ENCODE measurements around the gene BCL2L11. TPM values are rescaled to one million over a fixed set of nuclear protein-coding genes. Genes with fewer than 3 reads are reported as not detected.

BCL2L11 gene
- total and polyA plus RNA-seq, 9 of the 15 experiments (the other 6 are each of a cell fraction or from before 2014, with no cell fraction given): 2.2 to 18.8 (median 5.0) TPM

- TF ChIP-seq NFE2 (IDR thresholded peaks at IDR 0.05; ENCODE audit: low read depth) (no peak), SIN3B (IDR thresholded peaks at IDR 0.05; ENCODE audit: low read depth) (peak; percentile 56; the same call in 1 of the 2 replicates), ARID3A (IDR thresholded peaks at IDR 0.05; ENCODE audit: borderline replicate concordance, low read depth, low read length) (no peak), NONO (IDR thresholded peaks at IDR 0.05; ENCODE audit: low read depth in 2 of 2, low read length in 1 of 2) (peak; percentile 5 to 82; a peak in 2 of 4 replicates), ZNF740 (CRISPR knock-in tag; IDR thresholded peaks at IDR 0.05) (peak; percentile 49; the same call in 1 of the 2 replicates), ZNF740 (tag; IDR thresholded peaks at IDR 0.05) (no peak), HDAC3 (IDR thresholded peaks at IDR 0.05; ENCODE audit: borderline replicate concordance, partially characterized antibody) (no peak), CCNT2 (IDR thresholded peaks at IDR 0.05; ENCODE audit: borderline replicate concordance, extremely low read depth, insufficient read length, low read depth, low read length) (peak; percentile 7), FOXP1 (CRISPR knock-in tag; IDR thresholded peaks at IDR 0.05) (peak; percentile 75), POLR2H (tag; IDR thresholded peaks at IDR 0.05; ENCODE audit: low read depth) (no peak), HINFP (tag; conservative IDR thresholded peaks at IDR 0.05; ENCODE audit: low read depth) (peak; percentile 94), CREM (IDR thresholded peaks at IDR 0.05; ENCODE audit: low read depth) (peak; percentile 60), ZNF143 (CRISPR knock-in tag; IDR thresholded peaks at IDR 0.05) (peak; percentile 43; the same call in 1 of the 2 replicates), PHF20 (IDR thresholded peaks at IDR 0.05; ENCODE audit: partially characterized antibody) (peak; percentile 30), SMAD4 (CRISPR knock-in tag; conservative IDR thresholded peaks at IDR 0.05) (peak; percentile 77), MNT (conservative IDR thresholded peaks at IDR 0.05) (peak in 1 of 2 experiments; percentile 31; a peak in 1 of 4 replicates), THAP12 (CRISPR knock-in tag; IDR thresholded peaks at IDR 0.05) (no peak), RB1 (IDR thresholded peaks at IDR 0.05; ENCODE audit: low read depth) (no peak)
Measured at GRCh38 chr2:111122631-111123421, 2.1 kb downstream of the BCL2L11 start (continued).
